ENCODE results near the gene NAPA.

Gene NAPA

DNA sequence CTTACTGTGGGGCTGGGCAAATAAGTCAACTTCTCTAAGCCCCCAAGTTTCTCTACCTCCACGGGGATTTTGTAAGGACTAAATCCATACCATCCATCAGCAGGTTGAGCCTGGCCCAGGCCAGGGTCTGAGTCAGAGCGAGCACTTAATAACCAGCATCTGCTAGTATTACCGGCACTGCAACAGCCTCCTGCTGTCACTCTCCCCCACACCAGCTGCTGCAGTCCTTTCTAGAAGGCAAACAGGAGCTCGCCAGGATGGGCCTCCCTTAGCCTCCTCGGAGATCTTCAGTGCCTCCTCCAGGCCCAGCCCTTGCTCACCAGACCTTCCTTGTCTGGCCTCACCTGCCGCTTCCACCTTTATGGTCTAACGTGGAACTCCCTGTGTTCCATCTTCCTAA lies 3.2 kb downstream of the NAPA start:
- peaks cover 35 to 47% of the 10 kb centered on the region in 2 donors for H3K4me1 ChIP-seq (ENCODE audit: control insufficient read depth in 2 of 2, insufficient read depth in 2 of 2, low read length in 2 of 2)

DNA sequence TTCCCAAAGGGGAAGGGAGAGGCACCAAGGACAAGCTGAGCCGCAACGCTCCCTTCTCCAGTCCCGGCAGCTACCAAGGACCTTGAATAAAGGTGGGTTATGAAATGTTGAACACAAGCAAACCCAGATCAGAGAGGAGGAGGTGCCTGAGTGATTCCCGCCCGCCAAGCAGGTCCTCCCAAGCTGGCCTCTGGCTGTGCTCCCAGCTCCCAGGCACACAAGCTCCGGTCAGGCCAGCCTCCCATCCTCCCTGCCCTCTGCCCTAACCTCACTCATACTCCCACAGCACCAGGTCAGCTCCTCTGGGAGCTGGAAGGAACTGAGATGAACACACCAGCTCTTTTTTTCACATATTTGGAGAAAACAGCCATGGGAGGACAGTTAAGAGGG lies 3.7 kb downstream of the NAPA start:
- Histone ChIP-seq H3K27me3 (ENCODE audit: control insufficient read depth in 2 of 2, insufficient read depth in 2 of 2, low read length in 2 of 2) (no peaks in the 10 kb centered on the region), H3K36me3 (ENCODE audit: control insufficient read depth in 2 of 2, insufficient read depth in 2 of 2, low read length in 2 of 2) (peaks cover 0 to 13% of the 10 kb centered on the region in 2 donors), H3K27ac (ENCODE audit: low read depth in 2 of 2, low read length in 2 of 2) (peak overlapping the region in 1 of 2 donors; percentile 89), H3K4me3 (ENCODE audit: low read length in 2 of 2) (peak overlapping the region in 1 of 2 donors; percentile 98), H3K4me1 (ENCODE audit: control insufficient read depth in 2 of 2, insufficient read depth in 2 of 2, low read length in 2 of 2) (peaks cover 34 to 47% of the 10 kb centered on the region in 2 donors), H3K9ac (ENCODE audit: low read depth in 1 of 2, low read length in 2 of 2) (peak overlapping the region in 1 of 2 donors; percentile 100), H3K9me3 (ENCODE audit: control insufficient read depth in 2 of 2, low read length in 2 of 2) (no peaks in the 10 kb centered on the region)

More for the DNA sequence above, 3.2 kb downstream of the NAPA start:
- H3K4me3 ChIP-seq (ENCODE audit: low read length in 2 of 2): peak overlapping the region; percentile 49 to 98
- peaks cover 0 to 8% of the 10 kb centered on the region in 2 donors for H3K36me3 ChIP-seq (ENCODE audit: control insufficient read depth in 2 of 2, insufficient read depth in 2 of 2, low read length in 2 of 2)
- H3K27me3 ChIP-seq (ENCODE audit: control insufficient read depth in 2 of 2, insufficient read depth in 2 of 2, low read length in 2 of 2): no peaks in the 10 kb centered on the region
- H3K9ac ChIP-seq (ENCODE audit: low read depth in 1 of 2, low read length in 2 of 2): peak overlapping the region; percentile 79 to 100
- peak overlapping the region; percentile 89 to 92 for H3K27ac ChIP-seq (ENCODE audit: low read depth in 2 of 2, low read length in 2 of 2)
- H3K9me3 ChIP-seq (ENCODE audit: control insufficient read depth in 2 of 2, low read length in 2 of 2): no peaks in the 10 kb centered on the region

DNA sequence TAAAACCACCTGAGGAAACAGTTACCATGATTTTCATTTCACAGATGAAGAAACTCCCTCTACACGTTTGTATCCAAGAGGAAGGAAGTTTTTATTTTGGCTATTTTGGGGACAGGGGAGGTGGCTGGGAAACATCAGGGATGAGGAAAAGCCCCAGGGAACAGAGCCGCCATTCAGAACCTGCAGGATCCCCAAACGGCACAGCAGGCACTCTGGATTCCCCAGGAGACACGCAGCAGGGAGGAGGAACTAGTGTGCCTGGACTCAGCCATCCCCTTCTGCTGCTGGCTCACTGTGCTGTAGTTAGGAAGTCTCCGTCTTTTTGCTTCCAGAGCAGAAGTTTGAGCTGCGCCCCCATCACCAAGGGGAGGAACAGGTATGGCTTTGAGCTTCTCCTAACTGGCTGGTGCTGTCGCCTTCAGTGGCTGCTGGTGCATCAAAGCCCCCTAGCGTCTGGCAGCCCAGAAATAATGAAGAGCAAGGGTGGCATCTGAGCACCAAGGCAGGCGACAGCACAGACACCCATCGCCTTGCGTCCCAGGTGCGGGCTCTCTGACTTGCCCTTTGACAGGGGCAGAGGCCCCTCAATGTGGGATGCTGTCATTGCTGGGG lies 4.2 kb downstream of the NAPA start:
- peaks cover 0 to 13% of the 10 kb centered on the region in 2 donors for H3K36me3 ChIP-seq (ENCODE audit: control insufficient read depth in 2 of 2, insufficient read depth in 2 of 2, low read length in 2 of 2)
- H3K4me1 ChIP-seq (ENCODE audit: control insufficient read depth in 2 of 2, insufficient read depth in 2 of 2, low read length in 2 of 2): peaks cover 30 to 42% of the 10 kb centered on the region in 2 donors
- no peaks in the 10 kb centered on the region for H3K9me3 ChIP-seq (ENCODE audit: control insufficient read depth in 2 of 2, low read length in 2 of 2)
- H3K9ac ChIP-seq (ENCODE audit: low read depth in 1 of 2, low read length in 2 of 2): peak overlapping the region in 1 of 2 donors; percentile 100
- H3K27me3 ChIP-seq (ENCODE audit: control insufficient read depth in 2 of 2, insufficient read depth in 2 of 2, low read length in 2 of 2): no peaks in the 10 kb centered on the region
- no peak overlapping the region for H3K4me3 ChIP-seq (ENCODE audit: low read length in 2 of 2)
- no peak overlapping the region for H3K27ac ChIP-seq (ENCODE audit: low read depth in 2 of 2, low read length in 2 of 2)

DNA sequence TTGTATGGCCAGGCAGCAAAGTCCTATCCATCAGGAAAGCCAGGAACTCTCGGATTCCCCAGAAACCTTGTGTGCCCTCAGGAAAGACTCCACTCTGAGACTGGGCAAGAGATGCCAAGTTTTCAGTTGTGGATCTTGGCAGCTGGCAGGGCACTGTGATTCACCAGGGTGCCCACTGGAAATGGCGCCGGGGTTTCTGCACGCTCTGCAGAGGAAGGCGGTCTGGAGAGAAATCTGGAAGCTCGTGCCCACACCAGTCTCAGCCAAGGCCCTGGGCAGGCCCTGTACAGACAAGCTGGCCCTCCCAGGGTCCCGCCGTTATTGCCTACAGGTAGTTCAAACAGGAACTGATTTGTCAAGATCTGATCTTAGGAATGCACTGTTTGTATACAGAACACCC lies 4.9 kb downstream of the NAPA start:
- Histone ChIP-seq H3K4me3 (ENCODE audit: low read length in 2 of 2) (no peak overlapping the region), H3K27me3 (ENCODE audit: control insufficient read depth in 2 of 2, insufficient read depth in 2 of 2, low read length in 2 of 2) (no peaks in the 10 kb centered on the region), H3K36me3 (ENCODE audit: control insufficient read depth in 2 of 2, insufficient read depth in 2 of 2, low read length in 2 of 2) (peaks cover 0 to 17% of the 10 kb centered on the region in 2 donors), H3K27ac (ENCODE audit: low read depth in 2 of 2, low read length in 2 of 2) (no peak overlapping the region), H3K9ac (ENCODE audit: low read depth in 1 of 2, low read length in 2 of 2) (no peak overlapping the region), H3K4me1 (ENCODE audit: control insufficient read depth in 2 of 2, insufficient read depth in 2 of 2, low read length in 2 of 2) (peaks cover 30 to 41% of the 10 kb centered on the region in 2 donors), H3K9me3 (ENCODE audit: control insufficient read depth in 2 of 2, low read length in 2 of 2) (no peaks in the 10 kb centered on the region)

DNA sequence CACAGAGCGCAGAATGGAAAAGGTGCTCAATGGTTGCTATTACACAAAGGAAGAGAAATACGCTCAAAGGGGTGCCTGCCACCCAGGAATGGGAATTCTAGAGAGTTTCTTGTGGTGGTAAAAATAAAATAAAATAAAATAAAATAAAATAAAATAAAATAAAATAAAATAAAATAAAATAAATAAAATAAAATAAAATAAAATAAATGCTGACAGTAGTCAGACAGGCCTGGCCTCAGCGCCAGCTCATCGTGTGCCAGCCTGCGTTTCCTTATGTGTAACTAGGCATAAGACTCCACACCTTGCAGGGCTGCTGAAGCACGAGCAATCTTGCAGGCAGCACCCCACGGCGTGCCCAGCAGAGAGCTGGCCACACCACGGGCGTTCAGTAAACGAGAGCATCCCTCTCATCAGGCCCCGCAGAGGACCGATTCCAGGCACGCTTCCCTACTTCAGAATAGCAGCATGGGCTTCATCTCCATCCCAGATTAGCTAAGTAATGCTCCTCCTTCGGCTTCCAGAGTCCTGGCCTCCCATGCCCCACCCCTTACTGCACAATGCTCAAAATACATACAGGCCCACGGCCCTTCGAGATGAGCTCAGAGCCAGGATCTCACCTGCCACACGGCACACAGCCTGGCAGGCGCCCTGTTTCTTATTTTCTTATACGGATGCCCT lies 5.6 kb downstream of the NAPA start:
- H3K9me3 ChIP-seq (ENCODE audit: control insufficient read depth in 2 of 2, low read length in 2 of 2): no peaks in the 10 kb centered on the region
- no peaks in the 10 kb centered on the region for H3K27me3 ChIP-seq (ENCODE audit: control insufficient read depth in 2 of 2, insufficient read depth in 2 of 2, low read length in 2 of 2)
- no peak overlapping the region for H3K27ac ChIP-seq (ENCODE audit: low read depth in 2 of 2, low read length in 2 of 2)
- no peak overlapping the region for H3K4me3 ChIP-seq (ENCODE audit: low read length in 2 of 2)
- no peak overlapping the region for H3K9ac ChIP-seq (ENCODE audit: low read depth in 1 of 2, low read length in 2 of 2)
- H3K4me1 ChIP-seq (ENCODE audit: control insufficient read depth in 2 of 2, insufficient read depth in 2 of 2, low read length in 2 of 2): peaks cover 30 to 41% of the 10 kb centered on the region in 2 donors
- H3K36me3 ChIP-seq (ENCODE audit: control insufficient read depth in 2 of 2, insufficient read depth in 2 of 2, low read length in 2 of 2): peaks cover 0 to 20% of the 10 kb centered on the region in 2 donors

DNA sequence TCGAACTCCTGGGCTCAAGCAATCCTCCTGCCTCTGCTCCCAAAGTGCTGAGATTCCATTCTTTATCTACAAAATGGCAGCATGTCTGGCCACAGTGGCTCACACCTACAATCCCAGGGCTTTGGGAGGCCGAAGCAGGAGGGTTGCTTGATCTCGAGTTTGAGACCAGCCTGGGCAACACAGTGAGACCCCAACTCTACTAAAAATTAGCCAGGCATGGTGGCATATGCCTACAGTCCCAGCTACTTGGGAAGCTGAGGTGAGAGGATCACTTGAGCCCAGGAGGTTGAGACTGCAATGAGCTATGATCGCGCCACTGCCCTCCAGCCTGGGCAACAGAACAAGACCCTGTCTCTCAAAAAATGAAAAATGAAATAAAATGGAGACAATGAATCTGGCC lies 6.1 kb downstream of the NAPA start:
- Histone ChIP-seq H3K9ac (ENCODE audit: low read depth in 1 of 2, low read length in 2 of 2) (no peak overlapping the region), H3K36me3 (ENCODE audit: control insufficient read depth in 2 of 2, insufficient read depth in 2 of 2, low read length in 2 of 2) (peaks cover 2 to 24% of the 10 kb centered on the region in 2 donors), H3K4me1 (ENCODE audit: control insufficient read depth in 2 of 2, insufficient read depth in 2 of 2, low read length in 2 of 2) (peaks cover 30 to 36% of the 10 kb centered on the region in 2 donors), H3K27ac (ENCODE audit: low read depth in 2 of 2, low read length in 2 of 2) (no peak overlapping the region), H3K27me3 (ENCODE audit: control insufficient read depth in 2 of 2, insufficient read depth in 2 of 2, low read length in 2 of 2) (no peaks in the 10 kb centered on the region), H3K4me3 (ENCODE audit: low read length in 2 of 2) (no peak overlapping the region), H3K9me3 (ENCODE audit: control insufficient read depth in 2 of 2, low read length in 2 of 2) (no peaks in the 10 kb centered on the region)

DNA sequence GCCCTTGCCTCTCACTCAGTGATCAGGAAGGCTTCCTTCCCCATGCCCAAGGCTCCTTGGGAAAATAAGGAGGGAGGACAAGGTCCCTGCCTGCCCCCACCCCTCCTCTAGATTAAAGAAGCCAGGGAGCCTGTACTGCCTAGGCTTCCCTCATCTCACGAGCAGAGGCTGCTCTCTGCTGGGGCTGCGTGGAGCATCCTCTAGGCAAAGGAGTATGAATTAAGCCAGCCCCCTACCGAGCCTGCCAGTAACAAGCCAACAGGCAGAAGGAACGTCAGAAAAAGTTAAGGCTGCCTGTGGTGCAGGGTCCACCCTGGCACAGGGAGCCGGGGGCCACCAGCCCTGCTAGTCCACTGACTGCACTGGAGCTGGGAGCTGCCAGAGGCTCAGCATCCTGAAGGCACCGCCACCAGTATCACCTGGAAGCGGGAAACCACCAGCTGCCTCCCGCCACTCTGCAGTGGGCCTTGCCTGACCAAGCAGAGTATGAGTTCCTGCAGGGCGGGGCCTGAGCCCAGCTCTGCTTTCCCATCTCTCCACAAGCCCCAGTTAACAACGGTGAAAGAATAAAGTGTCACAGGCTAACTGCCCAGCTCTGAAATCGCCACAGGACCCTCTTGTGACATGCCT lies 6.8 kb downstream of the NAPA start:
- peaks cover 23 to 30% of the 10 kb centered on the region in 2 donors for H3K4me1 ChIP-seq (ENCODE audit: control insufficient read depth in 2 of 2, insufficient read depth in 2 of 2, low read length in 2 of 2)
- no peaks in the 10 kb centered on the region for H3K9me3 ChIP-seq (ENCODE audit: control insufficient read depth in 2 of 2, low read length in 2 of 2)
- peaks cover 9 to 31% of the 10 kb centered on the region in 2 donors for H3K36me3 ChIP-seq (ENCODE audit: control insufficient read depth in 2 of 2, insufficient read depth in 2 of 2, low read length in 2 of 2)
- no peaks in the 10 kb centered on the region for H3K27me3 ChIP-seq (ENCODE audit: control insufficient read depth in 2 of 2, insufficient read depth in 2 of 2, low read length in 2 of 2)
- H3K27ac ChIP-seq (ENCODE audit: low read depth in 2 of 2, low read length in 2 of 2): no peak overlapping the region
- no peak overlapping the region for H3K4me3 ChIP-seq (ENCODE audit: low read length in 2 of 2)
- no peak overlapping the region for H3K9ac ChIP-seq (ENCODE audit: low read depth in 1 of 2, low read length in 2 of 2)

DNA sequence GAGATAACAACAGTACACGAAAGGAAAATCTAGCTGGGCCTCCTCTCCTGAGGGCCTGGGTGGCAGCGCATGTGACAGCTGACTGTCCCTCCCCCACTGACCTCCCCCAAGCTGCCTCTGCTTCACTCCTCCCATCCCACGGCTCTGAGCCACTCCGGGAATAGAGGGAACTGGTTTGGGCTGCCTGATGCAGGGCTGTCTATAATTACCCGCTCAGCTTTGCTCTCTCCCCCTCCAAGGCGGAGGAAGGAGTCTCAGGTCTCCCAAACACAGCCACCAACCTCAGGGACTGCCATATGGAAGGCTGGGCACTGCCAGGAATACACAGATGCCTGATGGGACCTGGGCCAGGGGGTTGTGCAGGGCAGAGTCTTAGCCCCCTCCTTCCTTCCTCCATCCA lies 7.9 kb downstream of the NAPA start:
- H3K4me3 ChIP-seq (ENCODE audit: low read length in 2 of 2): no peak overlapping the region
- no peaks in the 10 kb centered on the region for H3K9me3 ChIP-seq (ENCODE audit: control insufficient read depth in 2 of 2, low read length in 2 of 2)
- no peaks in the 10 kb centered on the region for H3K27me3 ChIP-seq (ENCODE audit: control insufficient read depth in 2 of 2, insufficient read depth in 2 of 2, low read length in 2 of 2)
- H3K36me3 ChIP-seq (ENCODE audit: control insufficient read depth in 2 of 2, insufficient read depth in 2 of 2, low read length in 2 of 2): peaks cover 12 to 37% of the 10 kb centered on the region in 2 donors
- no peak overlapping the region for H3K9ac ChIP-seq (ENCODE audit: low read depth in 1 of 2, low read length in 2 of 2)
- peaks cover 13 to 20% of the 10 kb centered on the region in 2 donors for H3K4me1 ChIP-seq (ENCODE audit: control insufficient read depth in 2 of 2, insufficient read depth in 2 of 2, low read length in 2 of 2)
- no peak overlapping the region for H3K27ac ChIP-seq (ENCODE audit: low read depth in 2 of 2, low read length in 2 of 2)

DNA sequence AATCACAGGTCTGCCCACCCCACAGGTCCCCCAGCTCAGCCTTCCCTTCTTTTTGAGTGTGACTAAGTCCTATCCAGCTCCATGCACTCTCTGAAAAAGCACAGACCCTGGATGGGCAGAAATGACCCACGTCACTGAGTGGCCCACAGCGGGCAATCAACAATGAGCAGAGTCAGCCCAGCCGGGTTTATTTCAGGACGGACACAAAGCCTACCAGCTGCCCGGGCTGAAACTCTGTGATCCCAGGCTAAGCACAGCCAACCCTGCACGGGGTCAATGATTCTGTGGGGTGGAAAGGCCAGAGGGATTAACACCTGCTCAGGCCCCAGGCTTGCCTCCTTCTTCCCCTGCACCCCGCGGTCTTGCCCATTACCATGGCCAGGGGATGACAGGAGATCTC lies 8.4 kb downstream of the NAPA start:
- peaks cover 14 to 39% of the 10 kb centered on the region in 2 donors for H3K36me3 ChIP-seq (ENCODE audit: control insufficient read depth in 2 of 2, insufficient read depth in 2 of 2, low read length in 2 of 2)
- no peak overlapping the region for H3K27ac ChIP-seq (ENCODE audit: low read depth in 2 of 2, low read length in 2 of 2)
- H3K4me3 ChIP-seq (ENCODE audit: low read length in 2 of 2): no peak overlapping the region
- peaks cover 7 to 15% of the 10 kb centered on the region in 2 donors for H3K4me1 ChIP-seq (ENCODE audit: control insufficient read depth in 2 of 2, insufficient read depth in 2 of 2, low read length in 2 of 2)
- H3K9me3 ChIP-seq (ENCODE audit: control insufficient read depth in 2 of 2, low read length in 2 of 2): no peaks in the 10 kb centered on the region
- no peaks in the 10 kb centered on the region for H3K27me3 ChIP-seq (ENCODE audit: control insufficient read depth in 2 of 2, insufficient read depth in 2 of 2, low read length in 2 of 2)
- H3K9ac ChIP-seq (ENCODE audit: low read depth in 1 of 2, low read length in 2 of 2): no peak overlapping the region

DNA sequence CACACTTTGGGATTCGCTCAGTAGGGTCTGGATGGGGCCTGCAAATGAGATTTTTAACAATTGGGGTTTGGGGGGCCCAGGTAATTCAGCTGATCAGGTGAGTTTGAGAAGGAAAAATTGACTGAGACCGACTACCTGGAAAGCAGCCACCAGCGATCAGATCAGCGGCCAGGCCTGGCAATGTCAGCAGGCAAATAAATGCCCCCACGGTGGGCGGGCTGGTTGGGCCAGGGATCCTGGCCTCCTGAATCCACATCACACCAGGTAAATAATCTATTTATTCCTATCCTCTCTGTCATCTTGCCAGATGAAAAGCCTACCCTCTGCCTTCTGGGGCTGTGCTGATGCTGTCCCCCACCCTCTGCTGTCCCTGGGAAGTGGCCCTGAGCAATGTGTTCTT lies 9.4 kb downstream of the NAPA start:
- H3K4me1 ChIP-seq (ENCODE audit: control insufficient read depth in 2 of 2, insufficient read depth in 2 of 2, low read length in 2 of 2): peaks cover under 1 to 5% of the 10 kb centered on the region in 2 donors
- H3K4me3 ChIP-seq (ENCODE audit: low read length in 2 of 2): no peak overlapping the region
- no peaks in the 10 kb centered on the region for H3K9me3 ChIP-seq (ENCODE audit: control insufficient read depth in 2 of 2, low read length in 2 of 2)
- H3K27me3 ChIP-seq (ENCODE audit: control insufficient read depth in 2 of 2, insufficient read depth in 2 of 2, low read length in 2 of 2): no peaks in the 10 kb centered on the region
- no peak overlapping the region for H3K27ac ChIP-seq (ENCODE audit: low read depth in 2 of 2, low read length in 2 of 2)
- peaks cover 23 to 46% of the 10 kb centered on the region in 2 donors for H3K36me3 ChIP-seq (ENCODE audit: control insufficient read depth in 2 of 2, insufficient read depth in 2 of 2, low read length in 2 of 2)
- no peak overlapping the region for H3K9ac ChIP-seq (ENCODE audit: low read depth in 1 of 2, low read length in 2 of 2)

Data from mucosa of rectum (tissue), 2 donors.